ENCODE data around the gene PDZRN3. TPM values are rescaled to one million over a fixed set of nuclear protein-coding genes. Genes with fewer than 3 reads are reported as not detected.
"Not testable (repeated sequence)": the region's sequence is repeated elsewhere in the genome, so short reads cannot be mapped to it uniquely, and the experiment has no call there.

The PDZRN3 gene
- total and polyA plus RNA-seq, 4 donors = 33.6 to 86.3 (median 52.6) TPM

DNA sequence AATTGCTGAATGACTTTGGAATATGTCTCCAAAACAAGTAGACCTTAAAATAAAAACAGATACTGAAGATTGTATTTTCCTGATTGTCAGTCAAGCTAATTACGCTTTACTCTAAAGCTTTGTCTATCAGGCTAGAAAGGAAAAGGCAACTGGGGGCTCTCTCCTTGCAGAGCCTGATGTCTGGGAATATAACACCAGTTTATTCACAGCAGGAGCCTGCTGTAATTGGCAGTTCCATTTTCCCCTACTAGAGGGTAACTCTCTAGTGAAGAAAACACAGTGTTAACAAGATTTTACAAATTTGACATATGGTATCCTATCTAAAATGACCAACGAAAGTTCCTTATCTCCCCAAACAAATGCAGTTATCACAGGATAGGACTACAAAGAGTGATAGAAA lies 158.8 kb downstream of the PDZRN3 start:
- H3K36me3 ChIP-seq (ENCODE audit: control insufficient read depth in 1 of 2, insufficient read depth in 2 of 2, low read length in 1 of 2) = no peaks in the 10 kb centered on the region
- no peak overlapping the region for H3K27ac ChIP-seq (ENCODE audit: low read depth in 1 of 2, low read length in 2 of 2)
- ATAC-seq (ENCODE audit: low FRiP score) = no peak
- no peak for DNase-seq
- no peaks in the 10 kb centered on the region for H3K27me3 ChIP-seq (ENCODE audit: control insufficient read depth in 1 of 2, insufficient read depth in 2 of 2, low read length in 1 of 2)
- peaks cover 5% of the 10 kb centered on the region in 2 donors for H3K4me1 ChIP-seq (ENCODE audit: control insufficient read depth in 1 of 2, insufficient read depth in 2 of 2, low read length in 2 of 2)
- intact Hi-C loops (cut with DNase I) = no loop called here
- WGBS, 2 donors = 69 to 71% methylated on average over 2 of the region's 2 CpGs
- H3K4me3 ChIP-seq (ENCODE audit: low read length in 2 of 2) = no peak overlapping the region
- H3K9me3 ChIP-seq (ENCODE audit: control insufficient read depth, low read length) = no peaks in the 10 kb centered on the region

GRCh38 chr3:73464126-73464525 lies 160.6 kb downstream of the PDZRN3 start:
- H3K4me3 ChIP-seq (ENCODE audit: low read length in 2 of 2); H3K4me1 ChIP-seq (ENCODE audit: control insufficient read depth in 1 of 2, insufficient read depth in 2 of 2, low read length in 2 of 2); H3K27ac ChIP-seq (ENCODE audit: low read depth in 1 of 2, low read length in 2 of 2); ATAC-seq (ENCODE audit: low FRiP score); H3K9me3 ChIP-seq (ENCODE audit: control insufficient read depth, low read length); H3K27me3 ChIP-seq (ENCODE audit: control insufficient read depth in 1 of 2, insufficient read depth in 2 of 2, low read length in 1 of 2); DNase-seq; intact Hi-C loops (cut with DNase I); H3K36me3 ChIP-seq (ENCODE audit: control insufficient read depth in 1 of 2, insufficient read depth in 2 of 2, low read length in 1 of 2): not testable (repeated sequence)
- WGBS, 2 donors = 86 to 95% methylated on average over 5 of the region's 5 CpGs

DNA sequence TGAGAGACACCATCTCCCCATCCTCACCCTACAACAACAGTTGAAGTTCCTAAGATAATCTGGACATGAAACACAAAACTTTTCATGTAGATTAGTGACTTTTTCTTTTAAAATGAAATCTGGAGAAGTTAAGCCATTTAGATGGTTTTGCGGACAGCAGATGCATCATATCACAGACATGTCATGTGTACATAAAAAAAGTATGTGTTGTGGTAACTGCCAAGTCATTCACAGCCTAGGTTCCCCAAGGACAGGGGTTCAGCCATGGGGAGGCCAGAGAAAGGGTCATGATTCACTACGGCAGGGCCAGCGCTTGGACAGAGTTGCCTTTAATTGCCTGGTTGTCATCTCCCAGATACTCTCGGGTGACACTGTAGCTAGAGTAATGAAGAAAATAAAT lies 163.2 kb downstream of the PDZRN3 start:
- ATAC-seq (ENCODE audit: low FRiP score) = no peak
- WGBS, 2 donors = 73 to 76% methylated on average over 4 of the region's 4 CpGs
- H3K27ac ChIP-seq (ENCODE audit: low read depth in 1 of 2, low read length in 2 of 2) = no peak overlapping the region

GRCh38 chr3:73459711-73460110 lies 165.0 kb downstream of the PDZRN3 start:
- no peaks in the 10 kb centered on the region for H3K9me3 ChIP-seq (ENCODE audit: control insufficient read depth, low read length)
- intact Hi-C loops (cut with DNase I) = loop anchor here in 1 of 2 donors (5.0 kb wide), 1 partner anchor 43 kb away; no protein-coding TSS in a partner anchor
- H3K27me3 ChIP-seq (ENCODE audit: control insufficient read depth in 1 of 2, insufficient read depth in 2 of 2, low read length in 1 of 2) = no peaks in the 10 kb centered on the region
- ATAC-seq (ENCODE audit: low FRiP score) = no peak
- no peak for DNase-seq
- WGBS, 2 donors = 75 to 78% methylated on average over 2 of the region's 2 CpGs
- H3K4me1 ChIP-seq (ENCODE audit: control insufficient read depth in 1 of 2, insufficient read depth in 2 of 2, low read length in 2 of 2) = no peaks in the 10 kb centered on the region
- H3K27ac ChIP-seq (ENCODE audit: low read depth in 1 of 2, low read length in 2 of 2) = no peak overlapping the region
- H3K36me3 ChIP-seq (ENCODE audit: control insufficient read depth in 1 of 2, insufficient read depth in 2 of 2, low read length in 1 of 2) = no peaks in the 10 kb centered on the region
- H3K4me3 ChIP-seq (ENCODE audit: low read length in 2 of 2) = no peak overlapping the region

More for the DNA sequence above, 163.2 kb downstream of the PDZRN3 start:
- intact Hi-C loops (cut with DNase I) = no loop called here
- no peak overlapping the region for H3K4me3 ChIP-seq (ENCODE audit: low read length in 2 of 2)
- DNase-seq = no peak
- no peaks in the 10 kb centered on the region for H3K27me3 ChIP-seq (ENCODE audit: control insufficient read depth in 1 of 2, insufficient read depth in 2 of 2, low read length in 1 of 2)
- H3K9me3 ChIP-seq (ENCODE audit: control insufficient read depth, low read length) = no peaks in the 10 kb centered on the region
- no peaks in the 10 kb centered on the region for H3K36me3 ChIP-seq (ENCODE audit: control insufficient read depth in 1 of 2, insufficient read depth in 2 of 2, low read length in 1 of 2)
- H3K4me1 ChIP-seq (ENCODE audit: control insufficient read depth in 1 of 2, insufficient read depth in 2 of 2, low read length in 2 of 2) = no peaks in the 10 kb centered on the region

- Histone ChIP-seq H3K27me3 (ENCODE audit: control insufficient read depth in 1 of 2, insufficient read depth in 2 of 2, low read length in 1 of 2) (no peaks in the 10 kb centered on the region), H3K9me3 (ENCODE audit: control insufficient read depth, low read length) (no peaks in the 10 kb centered on the region), H3K4me3 (ENCODE audit: low read length in 2 of 2) (no peak overlapping the region), H3K4me1 (ENCODE audit: control insufficient read depth in 1 of 2, insufficient read depth in 2 of 2, low read length in 2 of 2) (peaks cover 5 to 12% of the 10 kb centered on the region in 2 donors), H3K27ac (ENCODE audit: low read depth in 1 of 2, low read length in 2 of 2) (no peak overlapping the region), H3K36me3 (ENCODE audit: control insufficient read depth in 1 of 2, insufficient read depth in 2 of 2, low read length in 1 of 2) (no peaks in the 10 kb centered on the region)
- intact Hi-C loops (cut with DNase I) = no loop called here
- ATAC-seq (ENCODE audit: low FRiP score) = no peak
- DNase-seq = no peak
- WGBS, 2 donors = 9 to 17% methylated on average over 4 of the region's 4 CpGs
These were observed 171.1 kb downstream of the PDZRN3 start for GRCh38 chr3:73453666-73454065.

GRCh38 chr3:73452729-73453128 lies 172.0 kb downstream of the PDZRN3 start:
- no peak for DNase-seq
- H3K27me3 ChIP-seq (ENCODE audit: control insufficient read depth in 1 of 2, insufficient read depth in 2 of 2, low read length in 1 of 2) = no peaks in the 10 kb centered on the region
- ATAC-seq (ENCODE audit: low FRiP score) = no peak
- WGBS, 2 donors = 48 to 63% methylated on average over 3 of the region's 3 CpGs
- no peak overlapping the region for H3K27ac ChIP-seq (ENCODE audit: low read depth in 1 of 2, low read length in 2 of 2)
- no peaks in the 10 kb centered on the region for H3K36me3 ChIP-seq (ENCODE audit: control insufficient read depth in 1 of 2, insufficient read depth in 2 of 2, low read length in 1 of 2)
- H3K4me3 ChIP-seq (ENCODE audit: low read length in 2 of 2) = no peak overlapping the region
- intact Hi-C loops (cut with DNase I) = no loop called here
- no peaks in the 10 kb centered on the region for H3K9me3 ChIP-seq (ENCODE audit: control insufficient read depth, low read length)
- H3K4me1 ChIP-seq (ENCODE audit: control insufficient read depth in 1 of 2, insufficient read depth in 2 of 2, low read length in 2 of 2) = peaks cover 5 to 12% of the 10 kb centered on the region in 2 donors

- no peak overlapping the region for H3K4me3 ChIP-seq (ENCODE audit: low read length in 2 of 2)
- intact Hi-C loops (cut with DNase I) = no loop called here
- ATAC-seq (ENCODE audit: low FRiP score) (no peak), DNase-seq (no peak)
- no peaks in the 10 kb centered on the region for H3K9me3 ChIP-seq (ENCODE audit: control insufficient read depth, low read length)
- no peak overlapping the region for H3K27ac ChIP-seq (ENCODE audit: low read depth in 1 of 2, low read length in 2 of 2)
- 62 to 66% methylated on average over 3 of the region's 3 CpGs for WGBS, 2 donors
- H3K36me3 ChIP-seq (ENCODE audit: control insufficient read depth in 1 of 2, insufficient read depth in 2 of 2, low read length in 1 of 2) = no peaks in the 10 kb centered on the region
- no peaks in the 10 kb centered on the region for H3K27me3 ChIP-seq (ENCODE audit: control insufficient read depth in 1 of 2, insufficient read depth in 2 of 2, low read length in 1 of 2)
- H3K4me1 ChIP-seq (ENCODE audit: control insufficient read depth in 1 of 2, insufficient read depth in 2 of 2, low read length in 2 of 2) = peaks cover 5 to 12% of the 10 kb centered on the region in 2 donors
These were observed 173.3 kb downstream of the PDZRN3 start for GRCh38 chr3:73451301-73451944.

DNA sequence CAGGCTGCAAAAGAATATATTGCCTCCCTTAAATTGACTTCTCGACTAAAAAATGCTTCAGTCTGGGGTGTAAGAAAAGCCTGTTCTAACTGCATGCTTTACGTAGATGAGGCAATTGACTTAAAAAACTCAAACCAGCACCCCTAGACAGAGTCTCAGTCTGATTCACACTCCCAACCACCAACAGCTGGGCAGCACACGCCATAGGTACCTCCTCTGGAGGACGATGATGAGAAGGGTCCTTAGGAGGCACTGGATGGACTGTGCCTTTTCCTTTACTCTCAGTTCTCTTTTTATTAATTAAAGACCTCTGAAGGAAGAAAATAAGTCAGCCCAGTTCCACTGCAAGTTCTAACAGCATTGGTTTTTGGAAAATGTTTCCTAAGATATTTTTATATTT lies 175.0 kb downstream of the PDZRN3 start:
- H3K4me1 ChIP-seq (ENCODE audit: control insufficient read depth in 1 of 2, insufficient read depth in 2 of 2, low read length in 2 of 2) = peaks cover 5 to 12% of the 10 kb centered on the region in 2 donors
- no peak for ATAC-seq (ENCODE audit: low FRiP score)
- H3K36me3 ChIP-seq (ENCODE audit: control insufficient read depth in 1 of 2, insufficient read depth in 2 of 2, low read length in 1 of 2) = no peaks in the 10 kb centered on the region
- H3K27ac ChIP-seq (ENCODE audit: low read depth in 1 of 2, low read length in 2 of 2) = no peak overlapping the region
- no peak for DNase-seq
- no peaks in the 10 kb centered on the region for H3K9me3 ChIP-seq (ENCODE audit: control insufficient read depth, low read length)
- WGBS, 2 donors = 58 to 59% methylated on average over 4 of the region's 4 CpGs
- H3K27me3 ChIP-seq (ENCODE audit: control insufficient read depth in 1 of 2, insufficient read depth in 2 of 2, low read length in 1 of 2) = no peaks in the 10 kb centered on the region
- intact Hi-C loops (cut with DNase I) = no loop called here
- H3K4me3 ChIP-seq (ENCODE audit: low read length in 2 of 2) = no peak overlapping the region

- 76 to 87% methylated on average over 4 of the region's 4 CpGs for WGBS, 2 donors
- intact Hi-C loops (cut with DNase I) = no loop called here
These were observed 175.9 kb downstream of the PDZRN3 start for GRCh38 chr3:73448761-73449301.

More at GRCh38 chr3:73448761-73449301, 175.9 kb downstream of the PDZRN3 start:
- H3K4me1 ChIP-seq (ENCODE audit: control insufficient read depth in 1 of 2, insufficient read depth in 2 of 2, low read length in 2 of 2) = peaks cover 0 to 7% of the 10 kb centered on the region in 2 donors
- no peak overlapping the region for H3K27ac ChIP-seq (ENCODE audit: low read depth in 1 of 2, low read length in 2 of 2)
- H3K27me3 ChIP-seq (ENCODE audit: control insufficient read depth in 1 of 2, insufficient read depth in 2 of 2, low read length in 1 of 2) = no peaks in the 10 kb centered on the region
- no peaks in the 10 kb centered on the region for H3K36me3 ChIP-seq (ENCODE audit: control insufficient read depth in 1 of 2, insufficient read depth in 2 of 2, low read length in 1 of 2)
- no peaks in the 10 kb centered on the region for H3K9me3 ChIP-seq (ENCODE audit: control insufficient read depth, low read length)
- DNase-seq (no peak), ATAC-seq (ENCODE audit: low FRiP score) (no peak)
- no peak overlapping the region for H3K4me3 ChIP-seq (ENCODE audit: low read length in 2 of 2)

Measured in aorta (tissue), 5 donors.